Measurements from ENCODE around the gene ELOVL3. TPM values are rescaled to one million over a fixed set of nuclear protein-coding genes. Genes with fewer than 3 reads are reported as not detected.
"Not testable (repeated sequence)": the region's sequence is repeated elsewhere in the genome, so short reads cannot be mapped to it uniquely, and the experiment has no call there.

The ELOVL3 gene
- total and polyA plus RNA-seq, 7 donors: 0.17 to 0.54 (median 0.26) TPM; not detected in 1

DNA sequence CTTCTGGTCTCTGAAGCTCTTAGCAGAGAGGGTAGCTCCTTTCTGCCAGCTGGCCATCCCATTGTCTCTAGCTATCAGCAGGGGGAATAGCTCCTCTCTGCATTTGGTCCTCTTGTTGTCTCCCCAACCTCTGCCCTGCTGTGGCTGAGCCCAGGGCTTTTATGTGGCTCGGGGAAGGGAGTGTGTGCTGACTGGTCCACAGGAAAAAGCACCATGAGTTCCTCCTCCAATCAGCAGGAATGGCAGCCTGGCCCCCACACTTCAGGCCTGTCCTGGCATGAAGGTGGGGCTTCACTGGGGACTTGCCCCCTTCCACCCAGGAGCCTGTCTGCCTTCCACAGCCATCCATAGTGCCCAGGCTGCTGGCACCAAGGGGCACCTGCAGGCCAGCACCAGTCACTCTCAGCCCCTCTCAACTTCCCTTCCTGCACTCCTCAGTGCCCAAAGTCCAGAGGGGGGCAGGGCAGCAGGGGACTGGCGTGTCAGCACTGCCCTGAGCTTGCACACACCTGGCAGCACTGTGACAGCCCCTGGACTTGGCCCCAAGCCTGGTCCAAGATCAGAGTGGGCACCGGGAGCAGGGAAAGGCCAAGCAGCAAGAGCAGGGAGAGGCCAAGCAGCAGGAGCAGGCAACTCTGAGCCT, 37.7 kb upstream of the ELOVL3 start:
- 39 to 65% (median 51%) methylated on average over 2 to 3 of the region's 3 CpGs for WGBS, 3 donors

DNA sequence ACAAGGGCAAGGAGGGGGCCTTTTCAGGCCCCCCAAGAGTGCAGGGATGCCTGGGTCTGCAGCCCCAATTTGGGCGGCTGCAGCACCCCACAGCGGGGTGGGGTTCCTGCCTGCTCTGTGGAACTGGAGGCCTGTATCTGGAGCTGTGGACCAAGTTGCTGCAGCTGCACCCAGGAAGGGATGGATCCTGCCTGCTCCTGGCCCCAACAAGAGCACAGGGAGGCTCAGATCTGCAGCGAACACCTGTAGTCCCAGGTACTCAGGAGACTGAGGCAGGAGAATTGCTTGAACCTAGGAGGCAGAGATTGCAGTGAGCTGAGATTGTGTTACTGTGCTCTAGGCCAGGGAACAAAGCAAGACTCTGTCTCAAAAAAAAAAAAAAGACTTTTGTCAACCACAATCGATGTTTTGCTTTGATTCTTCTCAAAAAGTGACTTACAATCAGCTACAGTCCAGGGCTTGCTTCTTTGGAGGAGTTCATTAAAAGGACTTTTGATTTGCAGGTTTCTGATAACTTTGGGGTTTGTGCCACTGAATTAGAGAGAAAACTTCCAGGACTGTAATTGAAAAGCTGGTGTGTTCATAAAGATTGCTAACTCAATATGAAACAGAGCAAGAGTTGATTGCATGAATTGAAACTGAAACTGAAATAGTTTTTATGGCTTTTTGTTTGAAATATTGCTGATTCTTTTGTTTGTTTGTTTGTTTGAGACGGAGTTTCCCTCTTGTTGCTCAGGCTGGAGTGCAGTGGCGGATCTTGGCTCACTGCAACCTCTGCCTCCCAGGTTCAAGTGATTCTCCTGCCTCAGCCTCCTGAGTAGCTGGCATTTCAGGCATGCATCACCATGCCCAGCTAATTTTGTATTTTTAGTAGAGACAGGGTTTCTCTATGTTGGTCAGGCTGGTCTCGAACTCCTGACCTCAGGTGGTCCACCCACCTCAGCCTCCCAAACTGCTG, 36.9 kb upstream of the ELOVL3 start:
- intact Hi-C loops (cut with DNase I); H3K4me3 ChIP-seq; H3K27ac ChIP-seq: not testable (repeated sequence)

More for the DNA sequence above, 37.7 kb upstream of the ELOVL3 start:
- ATAC-seq (no peak), DNase-seq (no peak)
- intact Hi-C loops (cut with DNase I): no loop called here
- H3K4me3 ChIP-seq: no peak overlapping the region
- H3K9me3 ChIP-seq: no peaks in the 10 kb centered on the region
- no peaks in the 10 kb centered on the region for H3K27me3 ChIP-seq (ENCODE audit: insufficient read depth in 3 of 3, low read length in 2 of 3)
- no peaks in the 10 kb centered on the region for H3K4me1 ChIP-seq
- no peak overlapping the region for H3K27ac ChIP-seq
- TF ChIP-seq, protein P1, sequence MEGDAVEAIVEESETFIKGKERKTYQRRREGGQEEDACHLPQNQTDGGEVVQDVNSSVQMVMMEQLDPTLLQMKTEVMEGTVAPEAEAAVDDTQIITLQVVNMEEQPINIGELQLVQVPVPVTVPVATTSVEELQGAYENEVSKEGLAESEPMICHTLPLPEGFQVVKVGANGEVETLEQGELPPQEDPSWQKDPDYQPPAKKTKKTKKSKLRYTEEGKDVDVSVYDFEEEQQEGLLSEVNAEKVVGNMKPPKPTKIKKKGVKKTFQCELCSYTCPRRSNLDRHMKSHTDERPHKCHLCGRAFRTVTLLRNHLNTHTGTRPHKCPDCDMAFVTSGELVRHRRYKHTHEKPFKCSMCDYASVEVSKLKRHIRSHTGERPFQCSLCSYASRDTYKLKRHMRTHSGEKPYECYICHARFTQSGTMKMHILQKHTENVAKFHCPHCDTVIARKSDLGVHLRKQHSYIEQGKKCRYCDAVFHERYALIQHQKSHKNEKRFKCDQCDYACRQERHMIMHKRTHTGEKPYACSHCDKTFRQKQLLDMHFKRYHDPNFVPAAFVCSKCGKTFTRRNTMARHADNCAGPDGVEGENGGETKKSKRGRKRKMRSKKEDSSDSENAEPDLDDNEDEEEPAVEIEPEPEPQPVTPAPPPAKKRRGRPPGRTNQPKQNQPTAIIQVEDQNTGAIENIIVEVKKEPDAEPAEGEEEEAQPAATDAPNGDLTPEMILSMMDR (IDR thresholded peaks at IDR 0.05): no peak
- H3K36me3 ChIP-seq (ENCODE audit: insufficient read depth in 1 of 2, low read depth in 1 of 2): no peaks in the 10 kb centered on the region

DNA sequence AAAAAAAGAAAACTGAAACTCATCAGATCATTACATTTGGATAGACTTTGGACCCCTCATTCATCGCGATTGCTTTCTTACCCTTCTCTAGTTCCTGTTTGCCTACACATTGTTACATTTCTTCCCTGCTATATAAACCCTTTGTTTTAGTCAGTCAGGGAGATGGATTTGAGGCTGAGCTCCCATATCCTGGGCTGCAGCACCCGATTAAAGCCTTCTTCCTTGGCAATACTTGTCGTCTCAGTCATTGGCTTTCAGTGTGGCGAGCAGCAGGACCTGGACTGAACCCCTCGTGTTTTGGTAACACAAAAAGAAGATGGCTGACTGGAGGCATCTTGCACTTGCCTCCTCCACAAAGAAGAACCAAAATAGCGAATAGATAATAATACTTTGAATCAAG, 34.1 kb upstream of the ELOVL3 start:
- intact Hi-C loops (cut with DNase I): no loop called here
- Histone ChIP-seq H3K27me3 (ENCODE audit: insufficient read depth in 3 of 3, low read length in 2 of 3) (no peaks in the 10 kb centered on the region), H3K36me3 (ENCODE audit: insufficient read depth in 1 of 2, low read depth in 1 of 2) (no peaks in the 10 kb centered on the region), H3K4me1 (no peaks in the 10 kb centered on the region), H3K9me3 (no peaks in the 10 kb centered on the region), H3K4me3 (no peak overlapping the region), H3K27ac (no peak overlapping the region)
- TF ChIP-seq, protein P1 (IDR thresholded peaks at IDR 0.05): no peak
- no peak for DNase-seq
- 77 to 81% (median 80%) methylated on average over 7 of the region's 7 CpGs for WGBS, 3 donors
- no peak for ATAC-seq

More for the DNA sequence above, 36.9 kb upstream of the ELOVL3 start:
- 80 to 82% (median 80%) methylated on average over 7 of the region's 7 CpGs for WGBS, 3 donors
- not testable (repeated sequence) for ATAC-seq; H3K4me1 ChIP-seq; DNase-seq; H3K36me3 ChIP-seq (ENCODE audit: insufficient read depth in 1 of 2, low read depth in 1 of 2); H3K9me3 ChIP-seq; H3K27me3 ChIP-seq (ENCODE audit: insufficient read depth in 3 of 3, low read length in 2 of 3)

DNA sequence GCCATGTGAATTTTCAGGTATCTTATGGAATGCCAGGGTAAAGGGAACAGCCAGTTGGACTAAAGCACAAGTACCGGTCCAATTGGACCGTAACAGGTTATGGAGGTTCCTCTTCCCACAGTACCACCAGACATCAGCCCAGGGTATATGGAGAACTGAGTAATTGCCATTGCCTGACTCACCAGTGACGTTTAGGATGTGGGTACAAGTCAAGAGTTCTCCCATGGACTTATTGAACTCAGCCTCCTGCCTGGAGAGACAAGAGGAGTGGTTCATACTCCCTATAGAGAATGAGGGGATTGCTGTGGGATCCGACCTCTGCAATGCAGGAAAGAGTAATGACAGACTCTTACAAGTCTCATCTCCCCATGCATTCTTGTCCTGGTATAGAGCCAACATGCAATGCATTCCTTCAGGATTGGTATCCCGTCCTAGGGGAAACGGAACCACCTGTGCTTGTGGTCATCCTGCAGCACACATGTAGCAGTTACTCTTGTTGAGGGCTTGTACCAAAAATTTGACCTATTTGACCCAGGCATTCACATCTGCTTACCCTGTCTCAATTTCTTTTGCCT, 30.7 kb upstream of the ELOVL3 start:
- 75 to 81% (median 81%) methylated on average over 6 of the region's 6 CpGs for WGBS, 3 donors

More for the DNA sequence above, 30.7 kb upstream of the ELOVL3 start:
- Histone ChIP-seq H3K27me3 (ENCODE audit: insufficient read depth in 3 of 3, low read length in 2 of 3) (no peaks in the 10 kb centered on the region), H3K9me3 (no peaks in the 10 kb centered on the region), H3K4me1 (no peaks in the 10 kb centered on the region), H3K27ac (no peak overlapping the region), H3K36me3 (ENCODE audit: insufficient read depth in 1 of 2, low read depth in 1 of 2) (no peaks in the 10 kb centered on the region), H3K4me3 (no peak overlapping the region)
- TF ChIP-seq, protein P1 (IDR thresholded peaks at IDR 0.05): no peak
- ATAC-seq (no peak), DNase-seq (no peak)
- intact Hi-C loops (cut with DNase I): no loop called here

Data from psoas muscle (tissue), 8 donors.